Activated CD4-positive, CD25-positive, alpha-beta regulatory T cell treated with anti-CD3 and anti-CD28 coated beads, Interleukin-2, amount 50 U/mL, for 24 hours (primary cell): ENCODE data around the gene VAMP4.
"Not testable (repeated sequence)": the region's sequence is repeated elsewhere in the genome, so short reads cannot be mapped to it uniquely, and the experiment has no call there.

Source experiments
- ATAC-seq, 2 donors: fragments of 150-1000 bp; cut with Tn5 transposase; one replicate each; pipeline ENCODE4 v1.10.0; 2021; ENCODE audit warnings: mild to moderate bottlenecking in 1 of 2, moderate library complexity in 1 of 2

Gene VAMP4

GRCh38 chr1:171693541-171693940 is 48.3 kb downstream of the VAMP4 start:
- not testable (repeated sequence) for ATAC-seq

- no peak for ATAC-seq
Measured at GRCh38 chr1:171683870-171684269, 58.0 kb downstream of the VAMP4 start.

GRCh38 chr1:171680339-171680738 is 61.5 kb downstream of the VAMP4 start:
- no peak for ATAC-seq

- ATAC-seq: no peak
Measured at GRCh38 chr1:171676823-171677222, 65.0 kb downstream of the VAMP4 start.

GRCh38 chr1:171674431-171675405 is 67.1 kb downstream of the VAMP4 start:
- ATAC-seq: no peak

GRCh38 chr1:171670739-171671138 is 71.1 kb downstream of the VAMP4 start:
- no peak for ATAC-seq

- no peak for ATAC-seq
Measured at GRCh38 chr1:171668372-171668771, 73.5 kb downstream of the VAMP4 start.

- no peak for ATAC-seq
Measured at GRCh38 chr1:171666114-171666769, 75.6 kb downstream of the VAMP4 start.

GRCh38 chr1:171664976-171665375 is 76.9 kb downstream of the VAMP4 start:
- no peak for ATAC-seq

GRCh38 chr1:171663854-171664575 is 77.8 kb downstream of the VAMP4 start:
- no peak for ATAC-seq

GRCh38 chr1:171663036-171663853 is 78.6 kb downstream of the VAMP4 start:
- no peak for ATAC-seq

GRCh38 chr1:171661076-171661650 is 80.7 kb downstream of the VAMP4 start:
- ATAC-seq: no peak

GRCh38 chr1:171656206-171656605 is 85.7 kb downstream of the VAMP4 start:
- ATAC-seq: not testable (repeated sequence)

GRCh38 chr1:171655746-171656116 is 86.1 kb downstream of the VAMP4 start:
- ATAC-seq: peak in 1 of 2 donors; percentile 17

GRCh38 chr1:171654942-171655745 is 86.7 kb downstream of the VAMP4 start:
- ATAC-seq: peak; percentile 48 to 73

- no peak for ATAC-seq
Measured at GRCh38 chr1:171654201-171654941, 87.5 kb downstream of the VAMP4 start.

- ATAC-seq: no peak
Measured at GRCh38 chr1:171653796-171654195, 88.1 kb downstream of the VAMP4 start.

- ATAC-seq: no peak
Measured at GRCh38 chr1:171652234-171652822, 89.5 kb downstream of the VAMP4 start, which contains the start of gene MYOC. Gene MYOC, minus strand, starts transcription at chr1:171652688. Its CDS starts 77 bp downstream, at chr1:171652611.
